Activated B cell treated with CpG ODN at 0.5 μM for 24 hours (primary cell): ENCODE results near the gene C11orf21. TPM values are rescaled to one million over a fixed set of nuclear protein-coding genes. Genes with fewer than 3 reads are reported as not detected.
"Not testable (repeated sequence)": the region's sequence is repeated elsewhere in the genome, so short reads cannot be mapped to it uniquely, and the experiment has no call there.

Source experiments
- ATAC-seq: fragments of 200-7000 bp; cut with Tn5 transposase; one replicate; pipeline ENCODE4 v1.10.0; 2021; ENCODE audit warnings: low read depth, mild to moderate bottlenecking, moderate library complexity
- CTCF ChIA-PET: fragments of 350-600 bp; sonication (Branson Sonifier 250); formaldehyde crosslinking; loops from one replicate; lab custom pipeline; 2021; ENCODE audit warnings: antibody characterized with exemption; lab: Charles Lee
- POLR2A ChIA-PET: fragments of 350-600 bp; sonication (Branson Sonifier 250); formaldehyde crosslinking; loops from one replicate; lab custom pipeline; 2021; ENCODE audit warnings: antibody characterized with exemption; lab: Charles Lee
- DNase-seq: peaks from one replicate; pipeline ENCODE4 v3.0.0; 2022
- H3K27ac Mint-ChIP-seq: one replicate; pipeline ENCODE4 v1.8.0; 2020; ENCODE audit warnings: mixed read lengths
- H3K27me3 Mint-ChIP-seq: one replicate; pipeline ENCODE4 v1.8.0; 2021; ENCODE audit warnings: mixed read lengths
- H3K36me3 Mint-ChIP-seq: one replicate; pipeline ENCODE4 v1.8.0; 2021; ENCODE audit warnings: low read depth, mixed read lengths
- H3K4me1 Mint-ChIP-seq: one replicate; pipeline ENCODE4 v1.8.0; 2021; ENCODE audit warnings: mixed read lengths
- H3K4me3 Mint-ChIP-seq: one replicate; pipeline ENCODE4 v1.8.0; 2020; ENCODE audit warnings: mild to moderate bottlenecking, mixed read lengths
- H3K9me3 Mint-ChIP-seq: one replicate; pipeline ENCODE4 v1.8.0; 2020; ENCODE audit warnings: mixed read lengths
- CTCF ChIP-seq: fragments of 200-600 bp; IDR thresholded peaks from one replicate; pipeline ENCODE4 v1.8.0; 2022; ENCODE audit warnings: antibody characterized with exemption, mild to moderate bottlenecking
- intact Hi-C: fragments of 100-400 bp; cut with micrococcal nuclease; formaldehyde crosslinking; loops from one replicate; pipeline ENCODE4 v1.15.1; 2024
- total RNA-seq: library from RNA; stranded (reverse); gene quantifications from 2 replicates; pipeline ENCODE4 v1.2.3, GENCODE V29; 2022

C11orf21 gene
- total RNA-seq, 1 donor from 2014 or later: 8.8 TPM

- POLR2A ChIA-PET: no interaction called here
- CTCF ChIA-PET: no interaction called here
- no peak for TF ChIP-seq CTCF
- Mint-ChIP-seq H3K4me1 (no peaks in the 10 kb centered on the region), H3K27ac (no peak overlapping the region), H3K36me3 (no peaks in the 10 kb centered on the region), H3K27me3 (no peaks in the 10 kb centered on the region), H3K9me3 (peaks cover 13% of the 10 kb centered on the region), H3K4me3 (no peak overlapping the region)
- intact Hi-C loops: no loop called here
- DNase-seq (no peak), ATAC-seq (no peak)
These were observed 43.3 kb upstream of the C11orf21 start for GRCh38 chr11:2345050-2345449.

- Mint-ChIP-seq H3K4me3 (no peak overlapping the region), H3K36me3 (no peaks in the 10 kb centered on the region), H3K9me3 (peaks cover 8% of the 10 kb centered on the region), H3K4me1 (peaks cover 4% of the 10 kb centered on the region), H3K27me3 (no peaks in the 10 kb centered on the region), H3K27ac (no peak overlapping the region)
- intact Hi-C loops: no loop called here
- TF ChIP-seq CTCF: no peak
- DNase-seq (no peak), ATAC-seq (no peak)
- CTCF ChIA-PET: no interaction called here
- POLR2A ChIA-PET: interaction anchor here (0.6 kb wide), 1 partner anchor 643 kb away, joined by 3 read pairs; no protein-coding TSS in a partner anchor
These were observed 41.8 kb upstream of the C11orf21 start for GRCh38 chr11:2343502-2343901.

- Mint-ChIP-seq H3K36me3 (no peaks in the 10 kb centered on the region), H3K27ac (no peak overlapping the region), H3K9me3 (peaks cover 8% of the 10 kb centered on the region), H3K4me1 (peaks cover 4% of the 10 kb centered on the region), H3K27me3 (no peaks in the 10 kb centered on the region), H3K4me3 (no peak overlapping the region)
- DNase-seq: no peak
- intact Hi-C loops: no loop called here
- ChIA-PET CTCF (no interaction called here), POLR2A (interaction anchor here (0.6 kb wide), 1 partner anchor 642 kb away, joined by 3 read pairs; no protein-coding TSS in a partner anchor)
- no peak for TF ChIP-seq CTCF
- no peak for ATAC-seq
These were observed 41.3 kb upstream of the C11orf21 start for GRCh38 chr11:2342981-2343380.

GRCh38 chr11:2342557-2342956, 40.8 kb upstream of the C11orf21 start:
- POLR2A ChIA-PET: no interaction called here
- H3K36me3 Mint-ChIP-seq: no peaks in the 10 kb centered on the region
- DNase-seq (no peak), ATAC-seq (no peak)
- no peak overlapping the region for H3K4me3 Mint-ChIP-seq
- H3K9me3 Mint-ChIP-seq: peaks cover 8% of the 10 kb centered on the region
- intact Hi-C loops: no loop called here
- CTCF ChIA-PET: no interaction called here
- peaks cover 1% of the 10 kb centered on the region for H3K27me3 Mint-ChIP-seq
- H3K4me1 Mint-ChIP-seq: peaks cover 4% of the 10 kb centered on the region
- no peak overlapping the region for H3K27ac Mint-ChIP-seq
- no peak for TF ChIP-seq CTCF

GRCh38 chr11:2338760-2339159, 37.0 kb upstream of the C11orf21 start:
- CTCF ChIA-PET: interaction anchor here (0.9 to 2.6 kb wide), 3 partner anchors 34 to 82 kb away, joined by 3 to 11 read pairs (median 6); partner anchors contain the start of gene TSSC4
- POLR2A ChIA-PET, H3K36me3 Mint-ChIP-seq, H3K4me1 Mint-ChIP-seq, ATAC-seq, DNase-seq, H3K27me3 Mint-ChIP-seq, H3K4me3 Mint-ChIP-seq, H3K27ac Mint-ChIP-seq, H3K9me3 Mint-ChIP-seq: not testable (repeated sequence)
- intact Hi-C loops: loop anchor here (1.0 kb wide), 1 partner anchor 81 kb away; no protein-coding TSS in a partner anchor

- H3K27ac Mint-ChIP-seq, DNase-seq, H3K27me3 Mint-ChIP-seq, intact Hi-C loops, POLR2A ChIA-PET, CTCF ChIA-PET, H3K36me3 Mint-ChIP-seq, H3K4me1 Mint-ChIP-seq, ATAC-seq, H3K4me3 Mint-ChIP-seq: not testable (repeated sequence)
- peaks cover 11% of the 10 kb centered on the region for H3K9me3 Mint-ChIP-seq
These were observed 33.6 kb upstream of the C11orf21 start for GRCh38 chr11:2335286-2335685.

- POLR2A ChIA-PET, H3K27ac Mint-ChIP-seq, H3K27me3 Mint-ChIP-seq, H3K4me3 Mint-ChIP-seq, ATAC-seq, H3K4me1 Mint-ChIP-seq, DNase-seq, CTCF ChIA-PET, H3K36me3 Mint-ChIP-seq, intact Hi-C loops: not testable (repeated sequence)
- peaks cover 11% of the 10 kb centered on the region for H3K9me3 Mint-ChIP-seq
These were observed 31.9 kb upstream of the C11orf21 start for GRCh38 chr11:2333486-2334205.

GRCh38 chr11:2332569-2332968, 30.9 kb upstream of the C11orf21 start:
- not testable (repeated sequence) for H3K27me3 Mint-ChIP-seq

More at GRCh38 chr11:2332569-2332968, 30.9 kb upstream of the C11orf21 start:
- H3K4me3 Mint-ChIP-seq, H3K36me3 Mint-ChIP-seq, H3K27ac Mint-ChIP-seq, CTCF ChIA-PET, DNase-seq, POLR2A ChIA-PET, H3K4me1 Mint-ChIP-seq, intact Hi-C loops, ATAC-seq: not testable (repeated sequence)
- peaks cover 11% of the 10 kb centered on the region for H3K9me3 Mint-ChIP-seq
